Endothelial cell of umbilical vein (primary cell): ENCODE results near the gene ZNF621. TPM values are rescaled to one million over a fixed set of nuclear protein-coding genes. Genes with fewer than 3 reads are reported as not detected.

Source experiments
- BruUV-seq: library from RNA; stranded (reverse); fragments of 400-500 nt; replicated peaks from 2 replicates; lab custom pipeline; 2021; lab: Mats Ljungman, UMichigan
- CTCF ChIA-PET: fragments of 300-600, 350-600 bp; sonication (Branson Sonifier 250); formaldehyde crosslinking; loops from one replicate; lab custom pipeline; 2021; ENCODE audit warnings: antibody characterized with exemption, inconsistent platforms; lab: Charles Lee
- POLR2A ChIA-PET: fragments of 300-600, 350-600 bp; sonication (Branson Sonifier 250); formaldehyde crosslinking; loops from one replicate; lab custom pipeline; 2021; ENCODE audit warnings: antibody characterized with exemption, inconsistent platforms; lab: Charles Lee
- DNase-seq: peaks from one replicate; pipeline ENCODE4 v3.0.0-alpha.2; 2011; ENCODE audit warnings: low read depth, low spot score
- FAIRE-seq: peaks from 2 replicates; lab custom pipeline; 2011; peaks lifted over from hg19 to GRCh38; lab: Jason Lieb, UNC
- H2AFZ ChIP-seq: 2 replicates; pipeline ENCODE4 v1.6.0; 2012; ENCODE audit warnings: low read depth, low read length, control low read depth, inconsistent platforms
- H3K27ac ChIP-seq: 2 replicates; pipeline ENCODE4 v1.5.1; 2011; ENCODE audit warnings: low read depth, mild to moderate bottlenecking, control low read depth, low read length, moderate library complexity; ENCODE audit not compliant: insufficient read depth
- H3K27me3 ChIP-seq, 2 experiments: 2 replicates each; pipeline versions ENCODE4 v1.6.0 to v1.6.1; 2011; ENCODE audit warnings: low read length in 2 of 2, mixed read lengths in 1 of 2; ENCODE audit not compliant: control insufficient read depth in 2 of 2, insufficient read depth in 2 of 2
- H3K36me3 ChIP-seq, 2 experiments: 2 replicates in 1 of 2; 3 replicates in 1 of 2; pipeline ENCODE4 v1.5.1; 2011; ENCODE audit warnings: low read length in 2 of 2, mild to moderate bottlenecking in 1 of 2, moderate library complexity in 1 of 2; ENCODE audit not compliant: control insufficient read depth in 2 of 2, insufficient read depth in 2 of 2; ENCODE audit errors: extremely low read depth in 1 of 2
- H3K4me1 ChIP-seq: 3 replicates; pipeline ENCODE4 v1.5.1; 2011; ENCODE audit warnings: mild to moderate bottlenecking, low read length; ENCODE audit not compliant: control insufficient read depth, insufficient read depth; ENCODE audit errors: extremely low read depth
- H3K4me2 ChIP-seq: 2 replicates; pipeline ENCODE4 v1.6.1; 2011; ENCODE audit warnings: low read length, control low read depth, mixed read lengths; ENCODE audit not compliant: insufficient read depth
- H3K4me3 ChIP-seq, 3 experiments: fragments of 200-600 bp in 1 of 3; sonication (generic), shearing (Covaris generic) in 1 of 3; replicated peaks in 1 of 3; 2 replicates each; pipeline ENCODE4 v1.5.1; 2011 to 2016; ENCODE audit warnings: control low read depth in 3 of 3, low read length in 3 of 3, mild to moderate bottlenecking in 2 of 3, inconsistent platforms in 1 of 3, low read depth in 1 of 3, moderate library complexity in 1 of 3; ENCODE audit not compliant: insufficient read depth in 1 of 3
- H3K79me2 ChIP-seq: 2 replicates; pipeline ENCODE4 v1.6.0; 2012; ENCODE audit warnings: low read length, inconsistent platforms; ENCODE audit not compliant: control insufficient read depth, insufficient read depth
- H3K9ac ChIP-seq: replicated peaks from 2 replicates; pipeline ENCODE3; 2011; ENCODE audit warnings: low read length, control low read depth; ENCODE audit not compliant: insufficient read depth; ENCODE audit errors: extremely low read depth
- H3K9me1 ChIP-seq: replicated peaks from 3 replicates; pipeline ENCODE4 v1.6.0; 2011; ENCODE audit warnings: mild to moderate bottlenecking, low read length; ENCODE audit not compliant: control insufficient read depth, insufficient read depth; ENCODE audit errors: extremely low read depth
- H3K9me3 ChIP-seq: replicated peaks from 2 replicates; pipeline ENCODE4 v1.5.1; 2012; ENCODE audit warnings: low read length, inconsistent platforms; ENCODE audit not compliant: control insufficient read depth, insufficient read depth
- H4K20me1 ChIP-seq: replicated peaks from 2 replicates; pipeline ENCODE3; 2011; ENCODE audit warnings: mild to moderate bottlenecking, low read length; ENCODE audit not compliant: control insufficient read depth, insufficient read depth; ENCODE audit errors: extremely low read depth
- EZH2 ChIP-seq: IDR thresholded peaks from 2 replicates; pipeline ENCODE4 v1.6.1; 2012; ENCODE audit warnings: borderline replicate concordance, low read depth, mild to moderate bottlenecking, moderate library complexity, low read length, inconsistent platforms; ENCODE audit not compliant: severe bottlenecking
- FOS ChIP-seq: IDR thresholded peaks from 2 replicates; pipeline ENCODE4 v1.6.1; 2011; ENCODE audit warnings: mild to moderate bottlenecking, low read length, moderate library complexity, borderline replicate concordance; ENCODE audit not compliant: insufficient read depth
- GATA2 ChIP-seq: IDR thresholded peaks from 2 replicates; pipeline ENCODE4 v1.7.0; 2011; ENCODE audit warnings: low read depth, mild to moderate bottlenecking, moderate library complexity, mixed read lengths, low read length; ENCODE audit not compliant: insufficient read length, insufficient read depth
- JUN ChIP-seq: IDR thresholded peaks from 2 replicates; pipeline ENCODE4 v1.6.1; 2011; ENCODE audit warnings: borderline replicate concordance, low read depth; ENCODE audit not compliant: insufficient read length, insufficient read depth
- MYC ChIP-seq: IDR thresholded peaks from one replicate; pipeline ENCODE4 v1.6.1; 2011; ENCODE audit warnings: mild to moderate bottlenecking, low read depth, low read length
- POLR2A ChIP-seq: IDR thresholded peaks from 2 replicates; pipeline ENCODE4 v1.6.1; 2012; ENCODE audit warnings: low read depth, mild to moderate bottlenecking, control low read depth, low read length
- POLR2AphosphoS5 ChIP-seq: IDR thresholded peaks from 2 replicates; pipeline ENCODE4 v1.6.1; 2012; ENCODE audit warnings: low read depth, mild to moderate bottlenecking, control low read depth, low read length, moderate library complexity; ENCODE audit not compliant: insufficient read depth
- dilution Hi-C: fragments of 300-500 bp; cut with MboI; formaldehyde crosslinking; loops from one replicate; pipeline ENCODE4 v1.15.0; 2019; ENCODE audit warnings: low sequenced_read_pairs; ENCODE audit not compliant: extremely low pct_ligation_motif_present
- intact Hi-C: fragments of 100-400 bp; cut with micrococcal nuclease; formaldehyde crosslinking; loops from one replicate; pipeline ENCODE4 v1.10.0; 2022
- polyA plus RNA-seq, 4 experiments: library from polyadenylated mRNA; depleted of rRNA in 3 of 4; stranded (reverse) in 3 of 4; unstranded in 1 of 4; fragments of >200 nt; gene quantifications; 2 replicates each; pipeline versions ENCODE4 v1.2.1 to v1.2.3, GENCODE V29; 2011 to 2012; ENCODE audit warnings: missing spikeins in 1 of 4
- total RNA-seq: library from RNA; stranded (reverse); gene quantifications from 2 replicates; pipeline ENCODE4 v1.2.3, GENCODE V29; 2021
- TF ChIP-seq, protein P1 (sequence below), 2 donors: IDR thresholded peaks; 1 replicate in 1 of 2; 2 replicates in 1 of 2; pipeline ENCODE4 v1.5.1; 2011; ENCODE audit warnings: low read length in 2 of 2, mild to moderate bottlenecking in 2 of 2, moderate library complexity in 2 of 2, control low read depth in 1 of 2, inconsistent platforms in 1 of 2, low read depth in 1 of 2; ENCODE audit not compliant: insufficient read depth in 1 of 2; ENCODE audit errors: extremely low read depth in 1 of 2
- TF ChIP-seq, protein P2 (sequence below): IDR thresholded peaks from 2 replicates; pipeline ENCODE4 v1.6.1; 2011; ENCODE audit not compliant: insufficient read depth, insufficient read length

The ZNF621 gene
- total and polyA plus RNA-seq, 2 donors (not counting 3 experiments of a cell fraction or from before 2014, with no cell fraction given): 8.5 to 22.5 TPM

DNA sequence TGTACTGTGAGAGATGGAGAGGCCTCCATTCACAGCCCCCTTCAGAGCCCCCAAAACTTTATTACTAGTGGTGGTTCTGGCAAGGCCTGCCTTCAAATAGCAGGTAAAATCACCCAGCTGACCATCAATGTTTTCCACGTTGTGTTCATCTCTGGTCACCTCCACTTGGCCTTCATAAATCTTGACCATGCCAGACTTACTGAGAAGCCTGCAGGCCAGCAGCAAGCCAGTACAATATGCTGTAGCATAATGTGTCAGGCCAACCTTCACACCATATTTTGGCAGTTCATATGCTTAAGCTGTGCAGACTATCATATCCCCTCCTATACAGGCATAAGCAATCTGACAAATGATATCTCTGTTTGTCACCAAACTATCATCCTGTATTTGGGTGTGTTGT is 62.1 kb downstream of the ZNF621 start:
- CTCF ChIA-PET: interaction anchor here (0.9 to 1.1 kb wide), 3 partner anchors 9 to 1294 kb away, joined by 3 to 4 read pairs (median 3); no protein-coding TSS in a partner anchor
- dilution Hi-C loops: no loop called here

DNA sequence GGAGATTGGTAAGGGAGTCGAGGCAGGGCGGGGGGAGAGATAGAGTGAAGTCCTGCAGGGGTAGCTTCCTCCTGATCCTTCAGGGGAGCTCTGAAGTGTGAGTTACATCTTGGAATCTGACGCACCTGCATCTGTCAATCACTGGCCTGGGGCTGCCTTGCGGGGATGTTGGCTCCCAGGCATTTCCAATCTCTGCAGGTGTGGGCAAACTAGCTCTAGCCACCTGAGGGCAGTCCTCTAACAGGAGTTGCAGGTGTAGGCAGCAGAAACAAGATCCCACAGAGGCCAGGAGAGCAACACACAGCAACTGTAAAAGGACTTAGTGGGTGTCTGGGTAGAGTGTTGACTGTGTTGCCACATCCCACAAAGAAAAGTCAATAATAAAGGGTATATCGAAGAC is 63.6 kb downstream of the ZNF621 start:
- FAIRE-seq (no peak), DNase-seq (no peak)
- Histone ChIP-seq H3K27ac (no peak overlapping the region), H3K4me3 (no peak overlapping the region), H3K9me3 (no peaks in the 10 kb centered on the region), H3K27me3 (peaks cover 0 to 3% of the 10 kb centered on the region in 2 experiments), H2AFZ (no peak overlapping the region), H4K20me1 (no peaks in the 10 kb centered on the region), H3K4me2 (no peak overlapping the region), H3K36me3 (no peaks in the 10 kb centered on the region), H3K9me1 (no peaks in the 10 kb centered on the region), H3K4me1 (no peaks in the 10 kb centered on the region), H3K9ac (no peak overlapping the region), H3K79me2 (no peaks in the 10 kb centered on the region)
- CTCF ChIA-PET: interaction anchor here (1.0 to 2.2 kb wide), 2 partner anchors 8 to 10 kb away, joined by 3 to 16 read pairs; no protein-coding TSS in a partner anchor
- intact Hi-C loops: no loop called here
- POLR2A ChIA-PET: no interaction called here
- BruUV-seq: no TSS peak
- no peak for TF ChIP-seq EZH2
- no peak for TF ChIP-seq FOS
- TF ChIP-seq POLR2A: no peak
- TF ChIP-seq JUN: no peak
- TF ChIP-seq MYC: no peak
- TF ChIP-seq, protein P1, sequence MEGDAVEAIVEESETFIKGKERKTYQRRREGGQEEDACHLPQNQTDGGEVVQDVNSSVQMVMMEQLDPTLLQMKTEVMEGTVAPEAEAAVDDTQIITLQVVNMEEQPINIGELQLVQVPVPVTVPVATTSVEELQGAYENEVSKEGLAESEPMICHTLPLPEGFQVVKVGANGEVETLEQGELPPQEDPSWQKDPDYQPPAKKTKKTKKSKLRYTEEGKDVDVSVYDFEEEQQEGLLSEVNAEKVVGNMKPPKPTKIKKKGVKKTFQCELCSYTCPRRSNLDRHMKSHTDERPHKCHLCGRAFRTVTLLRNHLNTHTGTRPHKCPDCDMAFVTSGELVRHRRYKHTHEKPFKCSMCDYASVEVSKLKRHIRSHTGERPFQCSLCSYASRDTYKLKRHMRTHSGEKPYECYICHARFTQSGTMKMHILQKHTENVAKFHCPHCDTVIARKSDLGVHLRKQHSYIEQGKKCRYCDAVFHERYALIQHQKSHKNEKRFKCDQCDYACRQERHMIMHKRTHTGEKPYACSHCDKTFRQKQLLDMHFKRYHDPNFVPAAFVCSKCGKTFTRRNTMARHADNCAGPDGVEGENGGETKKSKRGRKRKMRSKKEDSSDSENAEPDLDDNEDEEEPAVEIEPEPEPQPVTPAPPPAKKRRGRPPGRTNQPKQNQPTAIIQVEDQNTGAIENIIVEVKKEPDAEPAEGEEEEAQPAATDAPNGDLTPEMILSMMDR (IDR thresholded peaks at IDR 0.05; ENCODE audit: extremely low read depth in 1 of 2, insufficient read depth in 1 of 2, low read depth in 1 of 2, low read length in 2 of 2): no peak
- TF ChIP-seq GATA2: no peak
- TF ChIP-seq POLR2AphosphoS5: no peak
- TF ChIP-seq, protein P2, sequence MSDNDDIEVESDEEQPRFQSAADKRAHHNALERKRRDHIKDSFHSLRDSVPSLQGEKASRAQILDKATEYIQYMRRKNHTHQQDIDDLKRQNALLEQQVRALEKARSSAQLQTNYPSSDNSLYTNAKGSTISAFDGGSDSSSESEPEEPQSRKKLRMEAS: no peak
- dilution Hi-C loops: no loop called here

More for the DNA sequence above, 62.1 kb downstream of the ZNF621 start:
- Histone ChIP-seq H2AFZ (no peak overlapping the region), H3K27ac (no peak overlapping the region), H3K79me2 (no peaks in the 10 kb centered on the region), H3K4me1 (no peaks in the 10 kb centered on the region), H3K9ac (no peak overlapping the region), H3K4me3 (no peak overlapping the region), H4K20me1 (no peaks in the 10 kb centered on the region), H3K9me3 (no peaks in the 10 kb centered on the region), H3K9me1 (no peaks in the 10 kb centered on the region), H3K4me2 (no peak overlapping the region), H3K36me3 (no peaks in the 10 kb centered on the region), H3K27me3 (no peaks in the 10 kb centered on the region)
- no peak for DNase-seq
- POLR2A ChIA-PET: no interaction called here
- TF ChIP-seq FOS: no peak
- TF ChIP-seq EZH2: no peak
- no peak for TF ChIP-seq JUN
- TF ChIP-seq POLR2AphosphoS5: no peak
- TF ChIP-seq, protein P1 (IDR thresholded peaks at IDR 0.05; ENCODE audit: extremely low read depth in 1 of 2, insufficient read depth in 1 of 2, low read depth in 1 of 2, low read length in 2 of 2): no peak
- TF ChIP-seq POLR2A: no peak
- intact Hi-C loops: no loop called here
- FAIRE-seq: no peak
- BruUV-seq: no TSS peak
